GM12891 (cell line): ENCODE data around the gene PPP2R3A.

Experiments
- PAX5 ChIP-seq: IDR thresholded peaks from 2 replicates; pipeline ENCODE4 v1.6.1; 2011; ENCODE audit warnings: low read length, moderate library complexity, mild to moderate bottlenecking; ENCODE audit not compliant: insufficient read depth, severe bottlenecking
- POLR2A ChIP-seq: IDR thresholded peaks from 2 replicates; pipeline ENCODE4 v1.6.1; 2011; ENCODE audit warnings: low read depth, low read length, control low read depth
- POLR2AphosphoS5 ChIP-seq: IDR thresholded peaks from 2 replicates; pipeline ENCODE4 v1.6.1; 2011; ENCODE audit warnings: low read depth, low read length, control low read depth
- SPI1 ChIP-seq: IDR thresholded peaks from 2 replicates; pipeline ENCODE4 v1.6.1; 2011; ENCODE audit warnings: low read depth, low read length, control low read depth
- TAF1 ChIP-seq: IDR thresholded peaks from 2 replicates; pipeline ENCODE4 v1.6.1; 2011; ENCODE audit warnings: low read depth, low read length, control low read depth

- TF ChIP-seq POLR2A (no peak), TAF1 (no peak), POLR2AphosphoS5 (no peak), PAX5 (no peak), SPI1 (no peak)
Observed at GRCh38 chr3:135987661-135988060, 22.1 kb downstream of the PPP2R3A start.
